K562 (cell line): ENCODE data around the gene IL17RC. TPM values are rescaled to one million over a fixed set of nuclear protein-coding genes. Genes with fewer than 3 reads are reported as not detected.

ENCODE experiments used
- HDGF ChIP-seq: fragments of 450-650 bp; IDR thresholded peaks from 2 replicates; pipeline ENCODE4 v1.6.1; 2016
- MLLT1 ChIP-seq, 2 experiments: fragments of 450-650 bp; IDR thresholded peaks; 2 replicates each; pipeline ENCODE4 v1.6.1; 2016
- NR1H2 ChIP-seq: sonication (generic); formaldehyde crosslinking; IDR thresholded peaks from 2 replicates; pipeline ENCODE4 v1.4.0; 2020; ENCODE audit warnings: mild to moderate bottlenecking, missing genetic modification reagents
- PCBP2 ChIP-seq: fragments of 200-400 bp; formaldehyde crosslinking; IDR thresholded peaks from 2 replicates; pipeline ENCODE4 v1.6.1; 2018; ENCODE audit warnings: low read length, low read depth, mild to moderate bottlenecking, moderate library complexity; ENCODE audit not compliant: poor library complexity, severe bottlenecking
- polyA plus RNA-seq, 8 experiments: library from polyadenylated mRNA; depleted of rRNA in 4 of 8; stranded (reverse) in 5 of 8; unstranded in 3 of 8; fragments of >200 nt; fragmentation: Nextera tagmentation in 2 of 8; fragmentation: Illumina TruSeq in 1 of 8; extraction: Ambion mirVana in 2 of 8; extraction: Trizol in 1 of 8; gene quantifications; 2 replicates each; pipeline versions ENCODE4 v1.2.1 to v1.2.3, GENCODE V29; 2011 to 2014; ENCODE audit warnings: inconsistent platforms in 1 of 8, missing spikeins in 1 of 8
- total RNA-seq, 7 experiments: library from RNA; depleted of rRNA in 6 of 7; stranded (reverse); fragments of >200 nt in 6 of 7; fragmentation: Illumina TruSeq in 2 of 7; extraction: Trizol in 2 of 7; gene quantifications; 2 replicates each; pipeline versions ENCODE4 v1.2.1 to v1.2.3, GENCODE V29; 2011 to 2021; ENCODE audit warnings: low replicate concordance in 1 of 7
- TF ChIP-seq, protein P1 (sequence below), 2 experiments: fragments of 450-650 bp in 1 of 2; IDR thresholded peaks; 2 replicates each; pipeline ENCODE4 v1.6.1; 2011 to 2017; ENCODE audit warnings: low read depth in 2 of 2, antibody characterized with exemption in 1 of 2, borderline replicate concordance in 1 of 2, low read length in 1 of 2, mild to moderate bottlenecking in 1 of 2, mixed read lengths in 1 of 2; ENCODE audit not compliant: control insufficient read depth in 1 of 2
- TF ChIP-seq, protein P2 (sequence below): fragments of 450-650 bp; formaldehyde crosslinking; conservative IDR thresholded peaks from 2 replicates; pipeline ENCODE4 v1.4.0; 2022; ENCODE audit warnings: mild to moderate bottlenecking, missing genetic modification characterization

Gene IL17RC
- total and polyA plus RNA-seq, 9 of the 15 experiments (the other 6 are each of a cell fraction or from before 2014, with no cell fraction given), result 0.15 to 11.4 (median 7.1) TPM; not detected in 1

DNA sequence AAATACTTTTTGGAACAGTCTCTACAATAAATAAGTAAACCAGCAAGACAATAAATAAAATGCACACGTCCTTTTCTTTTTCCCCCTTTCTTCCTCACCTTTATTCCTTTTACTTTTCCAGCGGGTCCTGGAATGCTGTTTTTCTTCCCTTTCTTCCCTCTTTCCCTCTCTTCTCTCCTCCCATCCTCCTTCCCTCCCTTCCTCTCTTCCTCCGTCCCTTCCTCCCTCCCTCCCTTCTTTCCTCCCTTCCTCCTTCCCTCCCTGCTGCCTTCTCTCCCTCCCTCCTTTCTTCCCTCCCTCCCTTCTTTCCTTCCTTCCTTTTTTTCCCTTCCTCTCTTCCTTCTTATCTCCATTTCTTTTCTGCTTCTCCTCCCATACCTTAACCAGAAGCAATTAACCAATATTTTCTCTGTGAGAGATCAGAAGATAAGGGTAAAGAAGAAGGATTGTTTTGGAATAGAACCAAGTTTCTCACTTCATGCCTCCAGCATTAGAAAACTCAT lies 17.6 kb upstream of the IL17RC start (continued):
- TF ChIP-seq, protein P1, sequence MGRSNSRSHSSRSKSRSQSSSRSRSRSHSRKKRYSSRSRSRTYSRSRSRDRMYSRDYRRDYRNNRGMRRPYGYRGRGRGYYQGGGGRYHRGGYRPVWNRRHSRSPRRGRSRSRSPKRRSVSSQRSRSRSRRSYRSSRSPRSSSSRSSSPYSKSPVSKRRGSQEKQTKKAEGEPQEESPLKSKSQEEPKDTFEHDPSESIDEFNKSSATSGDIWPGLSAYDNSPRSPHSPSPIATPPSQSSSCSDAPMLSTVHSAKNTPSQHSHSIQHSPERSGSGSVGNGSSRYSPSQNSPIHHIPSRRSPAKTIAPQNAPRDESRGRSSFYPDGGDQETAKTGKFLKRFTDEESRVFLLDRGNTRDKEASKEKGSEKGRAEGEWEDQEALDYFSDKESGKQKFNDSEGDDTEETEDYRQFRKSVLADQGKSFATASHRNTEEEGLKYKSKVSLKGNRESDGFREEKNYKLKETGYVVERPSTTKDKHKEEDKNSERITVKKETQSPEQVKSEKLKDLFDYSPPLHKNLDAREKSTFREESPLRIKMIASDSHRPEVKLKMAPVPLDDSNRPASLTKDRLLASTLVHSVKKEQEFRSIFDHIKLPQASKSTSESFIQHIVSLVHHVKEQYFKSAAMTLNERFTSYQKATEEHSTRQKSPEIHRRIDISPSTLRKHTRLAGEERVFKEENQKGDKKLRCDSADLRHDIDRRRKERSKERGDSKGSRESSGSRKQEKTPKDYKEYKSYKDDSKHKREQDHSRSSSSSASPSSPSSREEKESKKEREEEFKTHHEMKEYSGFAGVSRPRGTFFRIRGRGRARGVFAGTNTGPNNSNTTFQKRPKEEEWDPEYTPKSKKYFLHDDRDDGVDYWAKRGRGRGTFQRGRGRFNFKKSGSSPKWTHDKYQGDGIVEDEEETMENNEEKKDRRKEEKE (IDR thresholded peaks at IDR 0.05; ENCODE audit: borderline replicate concordance in 1 of 2, control insufficient read depth in 1 of 2, low read depth in 2 of 2, low read length in 1 of 2), result peak in 1 of 2 experiments; percentile 45; a peak in 1 of 4 replicates
- no peak for TF ChIP-seq NR1H2
- TF ChIP-seq MLLT1 (IDR thresholded peaks at IDR 0.05), result peak; percentile 63 to 74
- TF ChIP-seq, protein P2, sequence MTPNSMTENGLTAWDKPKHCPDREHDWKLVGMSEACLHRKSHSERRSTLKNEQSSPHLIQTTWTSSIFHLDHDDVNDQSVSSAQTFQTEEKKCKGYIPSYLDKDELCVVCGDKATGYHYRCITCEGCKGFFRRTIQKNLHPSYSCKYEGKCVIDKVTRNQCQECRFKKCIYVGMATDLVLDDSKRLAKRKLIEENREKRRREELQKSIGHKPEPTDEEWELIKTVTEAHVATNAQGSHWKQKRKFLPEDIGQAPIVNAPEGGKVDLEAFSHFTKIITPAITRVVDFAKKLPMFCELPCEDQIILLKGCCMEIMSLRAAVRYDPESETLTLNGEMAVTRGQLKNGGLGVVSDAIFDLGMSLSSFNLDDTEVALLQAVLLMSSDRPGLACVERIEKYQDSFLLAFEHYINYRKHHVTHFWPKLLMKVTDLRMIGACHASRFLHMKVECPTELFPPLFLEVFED, result 0 out of 2 replicates have a peak, but pooled peaks have one; percentile 77
- peak; percentile 53 for TF ChIP-seq PCBP2
- peak; percentile 89 for TF ChIP-seq HDGF
